NCI-H2196 treated with DMSO at 0.1 percent for 48 hours (cell line): ENCODE data around the gene DHX38.

ENCODE experiments used
- DNase-seq: peaks from one replicate; lab custom pipeline; 2025; ENCODE audit not compliant: unreplicated experiment; lab: John Stamatoyannopoulos, UW

DHX38 gene

DNA sequence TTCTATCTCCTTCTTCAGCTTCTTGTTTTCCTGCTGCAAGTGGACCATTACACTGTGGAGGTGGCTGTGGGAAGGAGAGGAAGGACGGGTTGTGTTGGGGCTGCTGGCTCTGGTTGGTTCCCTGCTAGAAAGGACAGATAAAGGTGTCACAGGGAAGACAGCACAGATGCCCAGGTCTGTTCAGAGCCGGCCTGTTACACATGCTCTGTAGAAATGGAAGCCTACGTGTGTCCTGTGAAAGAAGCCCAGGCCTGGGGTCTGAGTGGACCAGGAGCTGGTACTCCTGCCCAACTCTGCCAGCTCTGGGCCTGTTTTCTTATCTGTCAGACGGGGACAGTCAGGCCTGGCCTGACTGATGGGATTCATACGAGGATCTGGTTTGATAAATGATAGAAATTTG lies 26.4 kb downstream of the DHX38 start:
- DNase-seq, result no peak

DNA sequence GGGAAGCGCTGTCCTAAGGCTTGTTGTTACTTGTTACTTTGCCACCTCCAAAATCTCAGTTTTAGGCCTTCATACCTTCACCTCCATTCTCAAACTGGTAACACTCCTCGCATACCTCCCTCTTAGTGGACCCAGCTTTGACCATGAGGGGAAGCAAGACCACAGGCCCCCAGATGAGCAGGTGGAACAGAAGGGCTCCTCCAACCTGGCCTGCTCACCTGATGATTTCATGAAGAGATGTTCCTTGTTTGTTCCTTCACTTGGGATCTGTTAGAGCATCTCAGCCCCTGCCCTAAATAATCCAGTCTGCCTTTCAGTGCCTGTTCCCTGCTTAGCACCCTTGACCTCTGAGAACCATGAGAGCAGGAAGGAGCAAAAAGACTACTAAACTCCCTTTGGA lies 28.7 kb downstream of the DHX38 start:
- DNase-seq, result no peak

DNA sequence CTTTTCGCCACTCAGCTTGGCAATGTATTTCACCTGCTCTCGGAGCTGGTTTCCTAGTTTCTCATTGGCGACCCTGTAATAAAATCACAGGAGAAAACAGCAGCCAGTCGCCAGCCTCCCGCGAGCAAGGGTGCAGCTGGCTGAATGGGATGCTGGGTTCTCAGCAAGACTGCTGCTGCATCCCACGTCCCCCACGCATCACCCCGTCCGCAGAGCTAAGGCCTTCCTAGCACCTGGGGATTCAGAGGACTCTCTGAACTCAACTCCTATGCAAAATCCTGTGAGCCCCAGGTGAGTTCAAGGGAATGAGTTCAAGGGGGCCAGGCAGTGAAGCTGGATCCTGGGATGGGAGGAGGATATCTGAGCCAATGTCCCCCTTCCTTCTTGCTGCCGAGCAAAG lies 29.3 kb downstream of the DHX38 start:
- no peak for DNase-seq

- DNase-seq, result no peak
These were observed 29.8 kb downstream of the DHX38 start for GRCh38 chr16:72123426-72123825.

- DNase-seq, result no peak
These were observed 30.5 kb downstream of the DHX38 start for GRCh38 chr16:72124148-72124547.

DNA sequence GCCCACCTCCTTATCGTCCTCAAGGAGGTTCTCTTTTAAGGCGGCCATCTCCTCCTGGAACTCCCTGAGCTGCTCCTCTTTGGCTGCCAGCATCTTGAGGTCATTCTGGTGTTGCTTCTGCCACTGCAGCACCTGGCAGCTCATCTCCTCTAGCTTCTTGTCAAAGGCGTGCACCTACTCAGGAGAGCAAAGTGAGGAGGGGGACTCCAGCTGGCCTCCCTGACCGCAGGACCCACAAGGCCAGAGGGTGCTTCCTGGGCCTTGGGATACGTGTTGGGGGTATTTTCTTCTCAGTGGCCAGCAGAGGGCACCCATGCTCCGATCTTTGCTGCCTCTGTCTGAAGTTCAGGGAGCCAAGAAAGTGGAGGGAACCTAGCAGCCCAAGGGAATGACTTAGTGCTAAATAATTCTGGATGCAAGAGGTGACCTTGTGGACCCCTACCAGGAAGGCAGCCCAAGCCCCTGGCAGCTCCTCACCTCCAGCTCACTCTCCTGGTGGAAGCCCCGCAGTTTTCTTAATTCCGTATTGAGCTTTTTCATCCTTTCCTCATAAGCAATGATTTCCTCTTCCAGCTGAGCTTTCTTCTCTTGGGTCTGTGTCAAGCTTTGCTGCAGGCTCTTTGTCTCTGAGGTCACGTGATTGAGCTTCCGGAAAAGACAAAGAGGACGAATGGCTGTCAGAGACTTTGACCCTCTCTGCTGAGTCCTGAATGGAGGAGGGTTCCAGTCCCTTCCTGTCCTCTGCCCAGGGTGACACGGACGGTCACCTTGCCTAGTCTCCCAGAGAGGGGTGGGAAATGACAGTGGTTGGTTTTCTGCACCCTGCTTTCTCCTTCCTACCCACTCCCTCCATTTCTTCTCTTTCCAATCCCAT lies 31.4 kb downstream of the DHX38 start:
- DNase-seq, result peak; percentile 17

GRCh38 chr16:72125635-72126428 lies 32.2 kb downstream of the DHX38 start:
- no peak for DNase-seq

DNA sequence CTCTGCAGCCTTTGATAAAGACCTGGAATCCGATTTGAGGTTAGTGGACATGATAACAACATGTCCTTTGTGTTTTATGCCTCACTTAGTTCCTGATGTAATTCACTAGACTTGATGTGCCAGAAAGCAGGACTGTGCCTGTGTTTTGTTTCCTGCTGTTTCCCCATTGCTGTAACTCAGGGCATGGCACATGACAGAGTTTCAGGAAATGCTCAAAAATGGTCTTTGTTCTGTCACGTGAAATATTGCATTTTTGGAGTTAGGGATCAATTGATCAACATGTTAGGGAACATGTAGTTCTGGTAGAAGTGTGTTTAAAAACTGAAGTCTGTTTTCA lies 32.8 kb downstream of the DHX38 start:
- no peak for DNase-seq

GRCh38 chr16:72128701-72129100 lies 35.1 kb downstream of the DHX38 start:
- DNase-seq, result no peak

DNA sequence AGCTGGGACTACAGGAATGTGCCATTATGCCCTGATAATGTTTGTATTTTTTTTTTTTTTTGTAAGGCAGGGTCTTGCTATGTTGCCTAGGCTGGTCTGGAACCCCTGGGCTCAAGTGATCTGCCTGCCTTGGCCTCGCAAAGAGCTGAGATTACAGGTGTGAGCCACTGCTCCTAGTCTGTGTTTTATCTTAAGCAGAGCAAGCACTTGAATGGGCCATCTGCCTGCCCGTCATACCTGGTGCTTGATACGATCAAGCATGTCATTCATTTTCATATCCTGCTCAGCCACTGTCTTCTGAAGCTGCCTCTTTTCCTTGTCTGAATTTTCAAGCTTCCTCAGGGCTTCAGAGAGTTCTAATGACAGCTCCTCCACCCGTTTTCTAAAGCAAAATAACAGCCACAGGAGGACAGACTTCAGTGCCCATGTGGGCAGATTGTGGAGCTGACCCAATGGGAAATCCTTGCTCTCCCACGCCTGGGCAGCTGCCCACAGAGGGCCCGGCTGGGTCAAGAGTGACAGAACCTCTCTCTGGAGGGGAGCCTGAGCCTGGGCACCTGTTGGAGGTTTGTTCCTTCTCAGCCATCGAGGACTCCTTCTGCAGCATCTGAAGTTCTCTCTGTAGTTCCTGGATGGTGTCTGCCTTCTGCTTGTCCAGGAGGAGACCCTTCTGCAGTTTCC lies 36.5 kb downstream of the DHX38 start:
- no peak for DNase-seq

- DNase-seq, result no peak
These were observed 37.4 kb downstream of the DHX38 start for GRCh38 chr16:72131036-72131435.

DNA sequence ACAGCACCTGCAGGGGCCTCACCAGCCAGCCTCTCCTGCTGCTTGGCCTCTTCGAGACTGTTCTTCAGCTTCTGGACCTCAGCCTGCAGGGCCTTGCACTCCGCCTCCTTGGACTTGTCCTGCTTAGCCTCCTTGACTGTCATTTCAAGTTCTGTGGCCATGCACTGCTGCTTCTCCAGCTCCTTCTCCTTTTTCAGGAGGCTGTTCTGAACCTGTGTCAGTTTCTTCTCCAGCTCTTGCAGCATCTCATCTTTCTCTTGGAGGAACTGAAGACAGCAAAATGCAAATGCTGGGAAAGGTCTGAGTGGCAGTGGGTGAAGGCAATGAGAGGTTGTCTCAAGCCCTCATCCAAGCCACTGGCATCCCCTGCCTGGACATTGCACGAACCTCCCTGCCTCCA lies 39.1 kb downstream of the DHX38 start:
- DNase-seq, result no peak

GRCh38 chr16:72134507-72134906 lies 40.9 kb downstream of the DHX38 start:
- no peak for DNase-seq

- no peak for DNase-seq
These were observed 43.9 kb downstream of the DHX38 start for GRCh38 chr16:72137380-72138063.

DNA sequence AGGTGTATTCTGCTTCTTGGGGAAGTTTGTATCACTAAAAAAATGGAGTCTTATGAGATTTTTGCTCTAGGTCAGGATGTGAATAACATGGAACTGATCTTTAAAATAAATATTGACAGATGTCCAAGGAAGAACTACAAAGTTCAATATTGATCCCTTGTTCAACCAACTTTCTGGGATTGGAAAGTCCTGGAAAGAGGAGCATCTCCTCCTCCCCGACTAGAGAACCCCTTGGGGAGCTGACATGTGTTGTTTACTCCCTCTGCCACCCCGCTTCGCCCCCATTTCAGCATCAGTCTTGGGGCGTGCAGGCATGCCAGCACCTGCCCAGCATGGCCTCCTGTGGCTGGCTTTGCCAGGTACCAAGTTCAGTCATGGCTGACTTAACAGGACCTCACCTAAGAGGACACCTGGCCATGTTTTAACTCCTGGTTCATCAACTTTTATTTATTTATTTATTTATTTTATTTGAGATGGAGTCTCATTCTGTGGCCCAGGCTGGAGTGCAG lies 44.5 kb downstream of the DHX38 start:
- no peak for DNase-seq

- DNase-seq, result no peak
These were observed 46.3 kb downstream of the DHX38 start for GRCh38 chr16:72139908-72140307.

GRCh38 chr16:72142476-72142875 lies 48.8 kb downstream of the DHX38 start:
- DNase-seq, result no peak

GRCh38 chr16:72149676-72150464 lies 56.2 kb downstream of the DHX38 start:
- DNase-seq, result no peak

- no peak for DNase-seq
These were observed 65.7 kb downstream of the DHX38 start for GRCh38 chr16:72159386-72159785.

DNA sequence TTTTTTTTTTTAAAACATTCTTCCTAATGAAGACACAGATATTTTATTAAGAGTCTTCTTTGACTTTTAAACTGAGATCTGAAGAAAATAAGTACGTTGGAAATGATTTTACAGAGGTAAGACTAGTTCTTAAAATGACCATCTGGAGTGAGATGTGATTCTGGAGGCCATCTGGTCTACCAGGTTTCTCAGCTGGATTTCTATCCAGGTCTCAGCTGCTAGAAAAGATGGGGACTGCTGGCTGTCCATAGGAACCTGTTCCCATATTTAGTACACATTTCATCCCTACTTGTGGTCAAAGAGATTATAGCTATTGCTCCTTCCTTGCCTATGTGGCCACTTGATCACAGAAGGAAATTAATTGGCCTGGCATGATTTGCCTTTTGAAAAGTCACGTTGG lies 66.2 kb downstream of the DHX38 start:
- no peak for DNase-seq
